Measurements from ENCODE around the gene ITGAV. TPM values are rescaled to one million over a fixed set of nuclear protein-coding genes. Genes with fewer than 3 reads are reported as not detected.

ITGAV gene
- total and polyA plus RNA-seq, 4 donors, result 6.6 to 31.3 (median 12.0) TPM

GRCh38 chr2:186653511-186653910, 63.7 kb downstream of the ITGAV start:
- Histone ChIP-seq H3K4me1 (ENCODE audit: control insufficient read depth in 4 of 4, insufficient read depth in 4 of 4, low read length in 3 of 4) (no peaks in the 10 kb centered on the region), H3K4me3 (ENCODE audit: low read depth in 1 of 3, low read length in 3 of 3) (no peak overlapping the region), H3K36me3 (ENCODE audit: control insufficient read depth in 4 of 4, insufficient read depth in 3 of 4, low read depth in 1 of 4, low read length in 3 of 4) (peaks cover 0 to 11% (median 6%) of the 10 kb centered on the region in 4 donors), H3K27ac (ENCODE audit: low read depth in 1 of 2, low read length in 2 of 2) (no peak overlapping the region), H3K9ac (ENCODE audit: low read depth in 1 of 2, low read length in 2 of 2) (no peak overlapping the region), H3K27me3 (ENCODE audit: control insufficient read depth in 4 of 4, insufficient read depth in 4 of 4, low read length in 3 of 4) (no peaks in the 10 kb centered on the region), H3K9me3 (ENCODE audit: control insufficient read depth in 4 of 4, low read length in 3 of 4) (no peaks in the 10 kb centered on the region)
- 95% methylated on average over 1 of the region's 1 CpG for WGBS
- TF ChIP-seq TAF1 (conservative IDR thresholded peaks at IDR 0.05) (no peak), HNF4G (IDR thresholded peaks at IDR 0.05) (no peak), YY1 (IDR thresholded peaks at IDR 0.05) (no peak), JUND (IDR thresholded peaks at IDR 0.05) (no peak), RXRA (IDR thresholded peaks at IDR 0.05) (no peak)
- no peak for DNase-seq (ENCODE audit: low spot score)

GRCh38 chr2:186659383-186659782, 69.5 kb downstream of the ITGAV start:
- H3K4me3 ChIP-seq (ENCODE audit: low read depth in 1 of 3, low read length in 3 of 3), result no peak overlapping the region
- H3K36me3 ChIP-seq (ENCODE audit: control insufficient read depth in 4 of 4, insufficient read depth in 3 of 4, low read depth in 1 of 4, low read length in 3 of 4), result peaks cover 0 to 18% (median 6%) of the 10 kb centered on the region in 4 donors
- no peak for TF ChIP-seq REST (IDR thresholded peaks at IDR 0.05)
- no peak for TF ChIP-seq RXRA (IDR thresholded peaks at IDR 0.05)
- no peak overlapping the region for H3K9ac ChIP-seq (ENCODE audit: low read depth in 1 of 2, low read length in 2 of 2)
- no peaks in the 10 kb centered on the region for H3K9me3 ChIP-seq (ENCODE audit: control insufficient read depth in 4 of 4, low read length in 3 of 4)
- DNase-seq (ENCODE audit: low spot score), result no peak
- H3K27ac ChIP-seq (ENCODE audit: low read depth in 1 of 2, low read length in 2 of 2), result no peak overlapping the region
- no peaks in the 10 kb centered on the region for H3K4me1 ChIP-seq (ENCODE audit: control insufficient read depth in 4 of 4, insufficient read depth in 4 of 4, low read length in 3 of 4)
- H3K27me3 ChIP-seq (ENCODE audit: control insufficient read depth in 4 of 4, insufficient read depth in 4 of 4, low read length in 3 of 4), result no peaks in the 10 kb centered on the region

DNA sequence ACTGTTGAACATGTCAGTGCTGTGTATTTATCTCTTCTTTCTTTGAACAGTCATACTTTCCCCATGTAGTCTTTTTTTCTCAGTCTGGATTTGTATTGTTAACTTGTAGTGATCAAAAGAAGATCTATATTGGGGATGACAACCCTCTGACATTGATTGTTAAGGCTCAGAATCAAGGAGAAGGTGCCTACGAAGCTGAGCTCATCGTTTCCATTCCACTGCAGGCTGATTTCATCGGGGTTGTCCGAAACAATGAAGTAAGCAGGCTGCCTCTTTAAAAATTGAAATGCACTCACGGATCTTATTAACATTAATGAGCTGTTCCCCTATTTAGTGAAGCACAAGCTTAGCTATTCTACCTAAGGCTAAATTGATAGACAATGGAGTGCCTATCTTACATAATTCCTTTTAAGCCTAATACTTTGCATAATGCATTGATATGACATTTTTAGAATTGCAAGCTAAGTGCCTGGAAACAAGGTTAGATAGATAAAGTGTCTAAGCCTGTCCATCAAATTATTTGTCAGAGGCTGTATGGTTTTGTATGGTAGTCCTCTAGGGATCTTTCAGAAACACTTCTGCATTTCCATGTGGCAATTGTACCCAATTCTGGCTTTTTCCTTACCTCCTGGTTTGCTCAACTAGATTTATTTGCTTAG, 74.7 kb downstream of the ITGAV start:
- no peak for TF ChIP-seq NR2F2 (IDR thresholded peaks at IDR 0.05)
- TF ChIP-seq SP1 (IDR thresholded peaks at IDR 0.05), result no peak
- no peak for TF ChIP-seq JUND (IDR thresholded peaks at IDR 0.05)
- TF ChIP-seq, protein P1, sequence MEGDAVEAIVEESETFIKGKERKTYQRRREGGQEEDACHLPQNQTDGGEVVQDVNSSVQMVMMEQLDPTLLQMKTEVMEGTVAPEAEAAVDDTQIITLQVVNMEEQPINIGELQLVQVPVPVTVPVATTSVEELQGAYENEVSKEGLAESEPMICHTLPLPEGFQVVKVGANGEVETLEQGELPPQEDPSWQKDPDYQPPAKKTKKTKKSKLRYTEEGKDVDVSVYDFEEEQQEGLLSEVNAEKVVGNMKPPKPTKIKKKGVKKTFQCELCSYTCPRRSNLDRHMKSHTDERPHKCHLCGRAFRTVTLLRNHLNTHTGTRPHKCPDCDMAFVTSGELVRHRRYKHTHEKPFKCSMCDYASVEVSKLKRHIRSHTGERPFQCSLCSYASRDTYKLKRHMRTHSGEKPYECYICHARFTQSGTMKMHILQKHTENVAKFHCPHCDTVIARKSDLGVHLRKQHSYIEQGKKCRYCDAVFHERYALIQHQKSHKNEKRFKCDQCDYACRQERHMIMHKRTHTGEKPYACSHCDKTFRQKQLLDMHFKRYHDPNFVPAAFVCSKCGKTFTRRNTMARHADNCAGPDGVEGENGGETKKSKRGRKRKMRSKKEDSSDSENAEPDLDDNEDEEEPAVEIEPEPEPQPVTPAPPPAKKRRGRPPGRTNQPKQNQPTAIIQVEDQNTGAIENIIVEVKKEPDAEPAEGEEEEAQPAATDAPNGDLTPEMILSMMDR (IDR thresholded peaks at IDR 0.05; ENCODE audit: low read depth, low read length, missing input control), result no peak
- TF ChIP-seq FOXA2 (IDR thresholded peaks at IDR 0.05), result no peak
- no peak for TF ChIP-seq YY1 (IDR thresholded peaks at IDR 0.05)
- TF ChIP-seq EGR1 (IDR thresholded peaks at IDR 0.05; ENCODE audit: low read depth in 2 of 2), result no peak
- no peak for TF ChIP-seq TAF1 (conservative IDR thresholded peaks at IDR 0.05)
- TF ChIP-seq GABPA (IDR thresholded peaks at IDR 0.05 in 1 of 2, conservative IDR thresholded peaks at IDR 0.05 in 1 of 2), result no peak
- no peak for TF ChIP-seq RXRA (IDR thresholded peaks at IDR 0.05)
- TF ChIP-seq MAX (IDR thresholded peaks at IDR 0.05), result no peak
- TF ChIP-seq HNF4A (conservative IDR thresholded peaks at IDR 0.05), result no peak
- TF ChIP-seq ATF3 (IDR thresholded peaks at IDR 0.05), result no peak
- TF ChIP-seq FOXA1 (IDR thresholded peaks at IDR 0.05), result no peak
- no peak for TF ChIP-seq REST (IDR thresholded peaks at IDR 0.05)
- no peak for TF ChIP-seq RAD21 (IDR thresholded peaks at IDR 0.05)
- Histone ChIP-seq H3K36me3 (ENCODE audit: control insufficient read depth in 4 of 4, insufficient read depth in 3 of 4, low read depth in 1 of 4, low read length in 3 of 4) (peaks cover 2 to 29% (median 20%) of the 10 kb centered on the region in 4 donors), H3K27ac (ENCODE audit: low read depth in 1 of 2, low read length in 2 of 2) (no peak overlapping the region), H3K4me3 (ENCODE audit: low read depth in 1 of 3, low read length in 3 of 3) (no peak overlapping the region), H3K9me3 (ENCODE audit: control insufficient read depth in 4 of 4, low read length in 3 of 4) (no peaks in the 10 kb centered on the region), H3K9ac (ENCODE audit: low read depth in 1 of 2, low read length in 2 of 2) (no peak overlapping the region), H3K4me1 (ENCODE audit: control insufficient read depth in 4 of 4, insufficient read depth in 4 of 4, low read length in 3 of 4) (no peaks in the 10 kb centered on the region), H3K27me3 (ENCODE audit: control insufficient read depth in 4 of 4, insufficient read depth in 4 of 4, low read length in 3 of 4) (no peaks in the 10 kb centered on the region)
- WGBS, result 96% methylated on average over 5 of the region's 5 CpGs
- no peak for DNase-seq (ENCODE audit: low spot score)

Measured in liver (tissue), 9 donors.